DMS53 treated with DMSO at 0.1 percent for 48 hours (cell line): ENCODE measurements around the gene CDRT15L2.
"Not testable (repeated sequence)": the region's sequence is repeated elsewhere in the genome, so short reads cannot be mapped to it uniquely, and the experiment has no call there.

Experiments used
- DNase-seq: peaks from one replicate; lab custom pipeline; 2025; ENCODE audit not compliant: unreplicated experiment; lab: John Stamatoyannopoulos, UW

Gene CDRT15L2

GRCh38 chr17:20579424-20579823, at the start of gene CDRT15L2:
Gene CDRT15L2, plus strand, starts transcription at chr17:20579724. Its CDS starts 20 bp downstream, at chr17:20579744.
- DNase-seq, result not testable (repeated sequence)

- DNase-seq, result not testable (repeated sequence)
Measured at GRCh38 chr17:20530104-20530503, 49.4 kb upstream of the CDRT15L2 start.

- DNase-seq, result not testable (repeated sequence)
Measured at GRCh38 chr17:20532544-20533090, 46.9 kb upstream of the CDRT15L2 start.

- not testable (repeated sequence) for DNase-seq
Measured at GRCh38 chr17:20533206-20533605, 46.3 kb upstream of the CDRT15L2 start.

GRCh38 chr17:20534711-20535550, 44.6 kb upstream of the CDRT15L2 start:
- DNase-seq, result not testable (repeated sequence)

GRCh38 chr17:20540414-20540813, 39.1 kb upstream of the CDRT15L2 start:
- not testable (repeated sequence) for DNase-seq

GRCh38 chr17:20540865-20541264, 38.7 kb upstream of the CDRT15L2 start:
- not testable (repeated sequence) for DNase-seq

- DNase-seq, result not testable (repeated sequence)
Measured at GRCh38 chr17:20541853-20542546, 37.5 kb upstream of the CDRT15L2 start.

- DNase-seq, result not testable (repeated sequence)
Measured at GRCh38 chr17:20547923-20548322, 31.6 kb upstream of the CDRT15L2 start.

GRCh38 chr17:20552920-20553319, 26.6 kb upstream of the CDRT15L2 start:
- not testable (repeated sequence) for DNase-seq

- DNase-seq, result not testable (repeated sequence)
Measured at GRCh38 chr17:20554728-20555127, 24.8 kb upstream of the CDRT15L2 start.

- not testable (repeated sequence) for DNase-seq
Measured at GRCh38 chr17:20555135-20556010, 24.2 kb upstream of the CDRT15L2 start.

GRCh38 chr17:20558096-20558495, 21.4 kb upstream of the CDRT15L2 start:
- DNase-seq, result not testable (repeated sequence)

- DNase-seq, result not testable (repeated sequence)
Measured at GRCh38 chr17:20559018-20559417, 20.5 kb upstream of the CDRT15L2 start.

- DNase-seq, result no peak
Measured at GRCh38 chr17:20562587-20562986, 16.9 kb upstream of the CDRT15L2 start.

GRCh38 chr17:20565245-20565644, 14.3 kb upstream of the CDRT15L2 start:
- DNase-seq, result not testable (repeated sequence)

- no peak for DNase-seq
Measured at GRCh38 chr17:20565711-20566110, 13.8 kb upstream of the CDRT15L2 start.

- DNase-seq, result not testable (repeated sequence)
Measured at GRCh38 chr17:20566736-20567135, 12.8 kb upstream of the CDRT15L2 start.

GRCh38 chr17:20567421-20567820, 12.1 kb upstream of the CDRT15L2 start:
- not testable (repeated sequence) for DNase-seq

GRCh38 chr17:20568604-20569003, 10.9 kb upstream of the CDRT15L2 start:
- not testable (repeated sequence) for DNase-seq

- not testable (repeated sequence) for DNase-seq
Measured at GRCh38 chr17:20571653-20572052, 7.9 kb upstream of the CDRT15L2 start.
